ENCODE measurements around the gene PAK2. TPM values are rescaled to one million over a fixed set of nuclear protein-coding genes. Genes with fewer than 3 reads are reported as not detected.
"Not testable (repeated sequence)": the region's sequence is repeated elsewhere in the genome, so short reads cannot be mapped to it uniquely, and the experiment has no call there.

Gene PAK2
- total RNA-seq, 1 donor from 2014 or later, result 76.7 TPM

DNA sequence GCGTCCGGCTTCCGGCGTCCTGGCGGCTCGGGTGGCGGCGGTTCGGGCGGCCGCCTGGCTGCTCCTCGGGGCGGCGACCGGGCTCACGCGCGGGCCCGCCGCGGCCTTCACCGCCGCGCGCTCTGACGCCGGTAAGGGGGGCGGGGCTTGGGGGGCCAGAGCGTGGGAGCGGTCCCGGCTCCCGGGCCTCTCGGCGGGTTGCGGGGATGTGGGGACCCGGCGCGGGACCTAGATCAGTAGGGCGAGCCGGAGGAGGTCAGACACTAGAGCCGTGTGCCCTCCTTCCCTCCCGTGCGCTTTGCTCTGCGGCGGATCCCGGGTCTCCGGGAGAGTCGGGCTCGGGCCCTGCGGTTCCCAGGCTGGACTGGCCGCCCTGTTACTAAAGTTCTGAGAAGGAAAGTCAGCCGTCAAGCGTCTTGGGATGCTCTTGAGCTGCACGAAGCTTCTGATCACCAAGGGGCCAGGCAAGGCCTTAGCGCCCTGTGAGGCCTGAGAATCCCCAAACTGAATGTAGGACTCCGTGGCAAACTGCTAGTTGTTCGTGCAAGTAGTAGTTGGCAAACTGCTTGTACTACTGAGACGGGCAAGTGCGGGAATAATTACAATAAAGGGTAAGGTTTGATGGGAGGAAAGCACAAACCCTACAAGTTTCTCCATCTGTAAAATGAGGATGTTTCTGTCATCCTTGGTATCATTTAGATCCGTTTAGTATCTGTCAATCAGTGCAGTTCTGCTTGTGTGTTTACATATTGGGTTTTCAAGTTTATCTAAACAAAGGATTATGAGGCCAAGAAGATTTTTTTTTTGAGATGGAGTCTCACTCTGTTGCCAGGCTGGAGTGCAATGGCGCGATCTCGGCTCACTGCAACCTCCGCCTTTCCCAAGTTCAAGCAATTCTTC is 26.9 kb upstream of the PAK2 start:
- Mint-ChIP-seq H3K36me3 (ENCODE audit: unreplicated experiment) (peaks cover 2% of the 10 kb centered on the region), H3K27me3 (ENCODE audit: unreplicated experiment) (no peaks in the 10 kb centered on the region), H3K4me3 (ENCODE audit: unreplicated experiment) (peak overlapping the region; percentile 79), H3K27ac (ENCODE audit: unreplicated experiment) (peak overlapping the region; percentile 89), H3K9me3 (ENCODE audit: unreplicated experiment) (no peaks in the 10 kb centered on the region), H3K4me1 (ENCODE audit: unreplicated experiment) (peaks cover 24% of the 10 kb centered on the region)
- TF ChIP-seq, protein P1, sequence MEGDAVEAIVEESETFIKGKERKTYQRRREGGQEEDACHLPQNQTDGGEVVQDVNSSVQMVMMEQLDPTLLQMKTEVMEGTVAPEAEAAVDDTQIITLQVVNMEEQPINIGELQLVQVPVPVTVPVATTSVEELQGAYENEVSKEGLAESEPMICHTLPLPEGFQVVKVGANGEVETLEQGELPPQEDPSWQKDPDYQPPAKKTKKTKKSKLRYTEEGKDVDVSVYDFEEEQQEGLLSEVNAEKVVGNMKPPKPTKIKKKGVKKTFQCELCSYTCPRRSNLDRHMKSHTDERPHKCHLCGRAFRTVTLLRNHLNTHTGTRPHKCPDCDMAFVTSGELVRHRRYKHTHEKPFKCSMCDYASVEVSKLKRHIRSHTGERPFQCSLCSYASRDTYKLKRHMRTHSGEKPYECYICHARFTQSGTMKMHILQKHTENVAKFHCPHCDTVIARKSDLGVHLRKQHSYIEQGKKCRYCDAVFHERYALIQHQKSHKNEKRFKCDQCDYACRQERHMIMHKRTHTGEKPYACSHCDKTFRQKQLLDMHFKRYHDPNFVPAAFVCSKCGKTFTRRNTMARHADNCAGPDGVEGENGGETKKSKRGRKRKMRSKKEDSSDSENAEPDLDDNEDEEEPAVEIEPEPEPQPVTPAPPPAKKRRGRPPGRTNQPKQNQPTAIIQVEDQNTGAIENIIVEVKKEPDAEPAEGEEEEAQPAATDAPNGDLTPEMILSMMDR (IDR thresholded peaks at IDR 0.05), result no peak
- DNase-seq (ENCODE audit: extremely low spot score, unreplicated experiment), result peak; percentile 92

DNA sequence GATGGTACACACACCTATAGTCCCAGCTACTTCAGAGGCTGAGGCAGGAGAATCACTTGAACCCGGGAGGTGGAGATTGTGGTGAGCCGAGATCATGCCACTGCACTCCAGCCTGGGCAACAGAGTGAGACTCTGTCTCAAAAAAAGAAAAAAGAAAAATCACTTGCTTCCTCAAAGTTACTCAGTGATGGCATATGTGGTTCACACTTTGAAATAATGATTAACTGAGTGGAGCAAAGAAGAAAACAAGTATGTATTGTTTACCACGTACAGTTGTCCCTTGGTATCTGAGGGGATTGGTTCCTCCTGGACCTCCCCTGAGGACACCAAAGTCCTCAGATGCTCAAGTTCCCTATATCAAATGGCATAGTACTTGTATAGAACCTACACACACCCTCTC is 22.5 kb upstream of the PAK2 start:
- not testable (repeated sequence) for H3K27ac Mint-ChIP-seq (ENCODE audit: unreplicated experiment); H3K4me3 Mint-ChIP-seq (ENCODE audit: unreplicated experiment); DNase-seq (ENCODE audit: extremely low spot score, unreplicated experiment); H3K27me3 Mint-ChIP-seq (ENCODE audit: unreplicated experiment)
- Mint-ChIP-seq H3K36me3 (ENCODE audit: unreplicated experiment) (peaks cover 25% of the 10 kb centered on the region), H3K9me3 (ENCODE audit: unreplicated experiment) (peaks cover 15% of the 10 kb centered on the region), H3K4me1 (ENCODE audit: unreplicated experiment) (peaks cover 14% of the 10 kb centered on the region)

DNA sequence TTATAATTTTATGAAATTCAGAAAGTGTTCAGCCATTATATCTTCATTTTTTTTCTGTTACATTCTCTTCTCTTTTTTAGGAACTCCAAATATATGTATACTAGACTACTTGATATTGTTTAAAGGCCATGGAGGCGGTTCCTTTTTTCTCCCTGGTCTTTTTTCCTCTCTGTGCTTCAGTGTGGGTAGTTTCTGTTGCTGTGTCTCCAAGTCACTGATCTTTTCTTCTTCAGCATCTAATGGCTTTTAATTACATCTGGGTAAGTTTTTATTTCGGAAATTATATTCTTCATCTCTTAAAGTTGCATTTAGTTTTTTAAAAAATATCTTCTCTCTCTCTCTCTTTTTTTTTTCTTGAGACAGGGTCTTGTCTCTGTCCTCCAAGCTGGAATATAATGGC is 18.6 kb upstream of the PAK2 start:
- Mint-ChIP-seq H3K27ac (ENCODE audit: unreplicated experiment) (no peak overlapping the region), H3K9me3 (ENCODE audit: unreplicated experiment) (peaks cover 15% of the 10 kb centered on the region), H3K27me3 (ENCODE audit: unreplicated experiment) (no peaks in the 10 kb centered on the region)

DNA sequence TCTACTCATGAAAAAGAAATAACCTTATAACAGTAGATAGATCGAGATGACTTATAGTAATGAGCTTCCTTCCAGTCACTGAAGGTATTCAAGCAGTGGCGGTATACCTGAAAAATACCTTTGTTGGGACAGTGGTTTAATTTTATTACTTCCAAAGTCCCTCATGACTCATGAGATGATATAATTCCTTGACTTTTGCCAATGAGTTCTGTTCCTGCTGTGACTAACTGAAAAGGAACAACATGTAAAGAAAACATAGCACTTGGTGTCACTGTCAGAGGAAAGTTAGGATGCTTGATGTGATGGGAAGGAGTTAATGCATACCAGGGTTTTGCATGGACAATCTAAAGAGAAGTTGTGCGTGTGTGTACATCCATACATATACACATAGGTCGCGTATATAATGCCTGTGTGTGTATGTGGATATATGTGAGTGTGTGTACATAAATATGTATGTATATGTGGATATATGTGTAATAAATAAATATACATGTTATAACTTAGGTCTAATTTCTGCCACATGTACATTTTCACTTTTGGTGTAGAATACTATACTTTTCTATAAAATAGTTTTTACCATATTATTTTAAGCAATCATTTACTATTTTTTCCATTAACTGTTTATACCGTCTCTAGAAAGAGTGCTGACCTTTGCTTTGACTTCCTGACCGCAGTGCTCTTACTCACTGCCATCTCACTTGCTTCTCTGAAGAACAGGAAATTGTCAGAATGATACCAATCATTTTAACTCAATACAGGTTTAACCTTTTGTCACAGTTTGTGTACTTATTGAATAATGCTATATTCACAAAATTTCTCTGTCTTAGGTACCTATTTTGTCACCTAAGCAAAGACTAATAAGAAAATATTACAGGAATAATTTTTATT is 12.6 kb upstream of the PAK2 start:
- H3K4me3 Mint-ChIP-seq (ENCODE audit: unreplicated experiment), result no peak overlapping the region
- DNase-seq (ENCODE audit: extremely low spot score, unreplicated experiment), result no peak

More for the DNA sequence above, 18.6 kb upstream of the PAK2 start:
- TF ChIP-seq, protein P1 (IDR thresholded peaks at IDR 0.05), result no peak
- Mint-ChIP-seq H3K4me1 (ENCODE audit: unreplicated experiment) (no peaks in the 10 kb centered on the region), H3K36me3 (ENCODE audit: unreplicated experiment) (peaks cover 39% of the 10 kb centered on the region), H3K4me3 (ENCODE audit: unreplicated experiment) (no peak overlapping the region)
- no peak for DNase-seq (ENCODE audit: extremely low spot score, unreplicated experiment)

DNA sequence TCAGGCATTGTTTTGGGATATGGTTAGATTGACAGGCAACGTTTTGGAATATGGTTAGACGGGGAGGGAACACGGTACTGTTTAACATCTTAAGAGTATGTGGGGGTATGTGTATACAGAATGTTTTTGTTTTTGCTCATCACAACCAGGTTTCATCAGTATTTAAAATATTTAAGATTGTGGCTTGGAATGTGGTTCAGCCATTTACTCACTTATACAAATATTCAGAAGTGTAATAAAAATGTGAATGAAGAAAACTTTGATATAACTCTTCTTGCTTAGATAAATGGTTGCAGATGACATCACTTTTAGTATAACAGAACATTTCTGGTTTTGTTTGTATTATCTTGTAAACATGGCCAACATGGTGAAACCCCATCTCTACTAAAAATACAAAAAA is 3.9 kb upstream of the PAK2 start:
- Mint-ChIP-seq H3K36me3 (ENCODE audit: unreplicated experiment) (peaks cover 15% of the 10 kb centered on the region), H3K9me3 (ENCODE audit: unreplicated experiment) (peaks cover 4% of the 10 kb centered on the region), H3K27me3 (ENCODE audit: unreplicated experiment) (no peaks in the 10 kb centered on the region), H3K4me1 (ENCODE audit: unreplicated experiment) (peaks cover 3% of the 10 kb centered on the region), H3K27ac (ENCODE audit: unreplicated experiment) (peak overlapping the region; percentile 21), H3K4me3 (ENCODE audit: unreplicated experiment) (no peak overlapping the region)
- TF ChIP-seq, protein P1 (IDR thresholded peaks at IDR 0.05), result no peak
- no peak for DNase-seq (ENCODE audit: extremely low spot score, unreplicated experiment)

More for the DNA sequence above, 12.6 kb upstream of the PAK2 start:
- Mint-ChIP-seq H3K36me3 (ENCODE audit: unreplicated experiment) (peaks cover 23% of the 10 kb centered on the region), H3K27me3 (ENCODE audit: unreplicated experiment) (no peaks in the 10 kb centered on the region), H3K9me3 (ENCODE audit: unreplicated experiment) (no peaks in the 10 kb centered on the region), H3K27ac (ENCODE audit: unreplicated experiment) (no peak overlapping the region), H3K4me1 (ENCODE audit: unreplicated experiment) (peaks cover 10% of the 10 kb centered on the region)
- TF ChIP-seq, protein P1 (IDR thresholded peaks at IDR 0.05), result no peak

All from osteocyte (in vitro differentiated cells).